Epithelial cell of alveolus of lung (primary cell): Measurements from ENCODE around the gene RNF224. TPM values are rescaled to one million over a fixed set of nuclear protein-coding genes. Genes with fewer than 3 reads are reported as not detected.

Source experiments
- total RNA-seq: library from RNA; depleted of rRNA; stranded (reverse); fragments of >200 nt; gene quantifications from 2 replicates; pipeline ENCODE4 v1.2.1, GENCODE V29; 2015

RNF224 gene
- total RNA-seq, 1 donor from 2014 or later, result not detected

Other genes with a start within 250 kb of the RNF224 start
- gene PTGDS, start 250.0 kb upstream of the RNF224 start, total RNA-seq, result 0.39 and 78.2 TPM in 2 replicates
- 1.9 TPM in 1 of 2 replicates, not detected in the other for gene LCNL1, start 244.5 kb upstream of the RNF224 start, total RNA-seq
- 19.1 and 33.0 TPM in 2 replicates for gene PAXX, start 235.1 kb upstream of the RNF224 start, total RNA-seq
- gene CLIC3, start 230.9 kb upstream of the RNF224 start, total RNA-seq, result 3.1 and 6.2 TPM in 2 replicates
- gene ABCA2, start 199.3 kb upstream of the RNF224 start, total RNA-seq, result 14.9 and 15.8 TPM in 2 replicates
- not detected in 2 replicates for gene FUT7, start 195.4 kb upstream of the RNF224 start, total RNA-seq
- gene NPDC1, start 181.3 kb upstream of the RNF224 start, total RNA-seq, result 25.2 and 54.9 TPM in 2 replicates
- 0.72 TPM in 1 of 2 replicates, not detected in the other for gene ENTPD2, start 173.4 kb upstream of the RNF224 start, total RNA-seq
- gene SAPCD2, start 156.9 kb upstream of the RNF224 start, total RNA-seq, result 5.0 and 10.7 TPM in 2 replicates
- 5.7 and 11.7 TPM in 2 replicates for gene UAP1L1, start 150.0 kb upstream of the RNF224 start, total RNA-seq
- gene MAN1B1, start 140.5 kb upstream of the RNF224 start, total RNA-seq, result 50.3 and 94.1 TPM in 2 replicates
- 69.8 and 123 TPM in 2 replicates for gene DPP7, start 112.8 kb upstream of the RNF224 start, total RNA-seq
- gene GRIN1, start 88.3 kb upstream of the RNF224 start, total RNA-seq, result not detected in 2 replicates
- gene LRRC26, start 57.5 kb upstream of the RNF224 start, total RNA-seq, result not detected in 2 replicates
- gene TMEM210, start 55.4 kb upstream of the RNF224 start, total RNA-seq, result not detected in 2 replicates
- gene ANAPC2, start 38.9 kb upstream of the RNF224 start, total RNA-seq, result 7.8 and 20.0 TPM in 2 replicates
- gene SSNA1, start 38.8 kb upstream of the RNF224 start, total RNA-seq, result 61.1 and 99.0 TPM in 2 replicates
- 7.8 and 12.2 TPM in 2 replicates for gene TPRN, start 26.8 kb upstream of the RNF224 start, total RNA-seq
- gene TMEM203, start 21.9 kb upstream of the RNF224 start, total RNA-seq, result 45.5 and 57.0 TPM in 2 replicates
- 8.3 and 15.6 TPM in 2 replicates for gene NDOR1, start 21.8 kb upstream of the RNF224 start, total RNA-seq
- 0.13 and 6.3 TPM in 2 replicates for gene RNF208, start 5.3 kb upstream of the RNF224 start, total RNA-seq
- gene CYSRT1, start 2.3 kb upstream of the RNF224 start, total RNA-seq, result under 0.01 and 1.9 TPM in 2 replicates
- gene SLC34A3, start 3.4 kb downstream of the RNF224 start, total RNA-seq, result not detected in 2 replicates
- 224 and 626 TPM in 2 replicates for gene TUBB4B, start 13.8 kb downstream of the RNF224 start, total RNA-seq
- not detected in 2 replicates for gene STPG3, start 23.8 kb downstream of the RNF224 start, total RNA-seq
- gene NELFB, start 27.8 kb downstream of the RNF224 start, total RNA-seq, result 49.1 and 60.2 TPM in 2 replicates
- 38.1 and 52.4 TPM in 2 replicates for gene TOR4A, start 50.2 kb downstream of the RNF224 start, total RNA-seq
- 0.78 and 1.8 TPM in 2 replicates for gene NRARP, start 74.8 kb downstream of the RNF224 start, total RNA-seq
- gene EXD3, start 195.7 kb downstream of the RNF224 start, total RNA-seq, result 4.8 and 9.7 TPM in 2 replicates
- gene NOXA1, start 195.9 kb downstream of the RNF224 start, total RNA-seq, result 0.26 TPM in 1 of 2 replicates, not detected in the other
- not detected in 2 replicates for gene ENTPD8, start 213.9 kb downstream of the RNF224 start, total RNA-seq
- 27.4 and 49.7 TPM in 2 replicates for gene NSMF, start 231.8 kb downstream of the RNF224 start, total RNA-seq